Measurements from ENCODE around the gene OVCA2.

OVCA2 gene

GRCh38 chr17:2065949-2066400, 24.2 kb downstream of the OVCA2 start:
- no peak for DNase-seq (ENCODE audit: low read depth)

- no peak for DNase-seq (ENCODE audit: low read depth)
Measured at GRCh38 chr17:2067048-2067561, 25.3 kb downstream of the OVCA2 start.

GRCh38 chr17:2067608-2068024, 25.8 kb downstream of the OVCA2 start:
- peak; percentile 36 for DNase-seq (ENCODE audit: low read depth)

GRCh38 chr17:2068031-2068518, 26.3 kb downstream of the OVCA2 start:
- peak; percentile 41 for DNase-seq (ENCODE audit: low read depth)

- no peak for DNase-seq (ENCODE audit: low read depth)
Measured at GRCh38 chr17:2068519-2069051, 26.8 kb downstream of the OVCA2 start.

- DNase-seq (ENCODE audit: low read depth): no peak
Measured at GRCh38 chr17:2070241-2071023, 28.6 kb downstream of the OVCA2 start.

- no peak for DNase-seq (ENCODE audit: low read depth)
Measured at GRCh38 chr17:2071024-2071385, 29.2 kb downstream of the OVCA2 start.

GRCh38 chr17:2071455-2072281, 29.8 kb downstream of the OVCA2 start:
- DNase-seq (ENCODE audit: low read depth): no peak

GRCh38 chr17:2074919-2075318, 33.1 kb downstream of the OVCA2 start:
- no peak for DNase-seq (ENCODE audit: low read depth)

GRCh38 chr17:2075336-2076086, 33.7 kb downstream of the OVCA2 start:
- DNase-seq (ENCODE audit: low read depth): no peak

- DNase-seq (ENCODE audit: low read depth): no peak
Measured at GRCh38 chr17:2076087-2076984, 34.5 kb downstream of the OVCA2 start.

- DNase-seq (ENCODE audit: low read depth): no peak
Measured at GRCh38 chr17:2077040-2077439, 35.2 kb downstream of the OVCA2 start.

GRCh38 chr17:2081564-2081963, 39.7 kb downstream of the OVCA2 start:
- DNase-seq (ENCODE audit: low read depth): no peak

GRCh38 chr17:2082003-2082781, 40.4 kb downstream of the OVCA2 start:
- DNase-seq (ENCODE audit: low read depth): no peak

- no peak for DNase-seq (ENCODE audit: low read depth)
Measured at GRCh38 chr17:2083613-2084035, 41.8 kb downstream of the OVCA2 start.

- peak; percentile 63 for DNase-seq (ENCODE audit: low read depth)
Measured at GRCh38 chr17:2084036-2084765, 42.4 kb downstream of the OVCA2 start.

GRCh38 chr17:2084766-2085647, 43.2 kb downstream of the OVCA2 start:
- DNase-seq (ENCODE audit: low read depth): peak; percentile 99

GRCh38 chr17:2085648-2085949, 43.8 kb downstream of the OVCA2 start:
- peak; percentile 87 for DNase-seq (ENCODE audit: low read depth)
